ENCODE data around the gene PTPN1. TPM values are rescaled to one million over a fixed set of nuclear protein-coding genes. Genes with fewer than 3 reads are reported as not detected.

Gene PTPN1
- total RNA-seq, 1 experiment from 2014 or later = 30.8 TPM

DNA sequence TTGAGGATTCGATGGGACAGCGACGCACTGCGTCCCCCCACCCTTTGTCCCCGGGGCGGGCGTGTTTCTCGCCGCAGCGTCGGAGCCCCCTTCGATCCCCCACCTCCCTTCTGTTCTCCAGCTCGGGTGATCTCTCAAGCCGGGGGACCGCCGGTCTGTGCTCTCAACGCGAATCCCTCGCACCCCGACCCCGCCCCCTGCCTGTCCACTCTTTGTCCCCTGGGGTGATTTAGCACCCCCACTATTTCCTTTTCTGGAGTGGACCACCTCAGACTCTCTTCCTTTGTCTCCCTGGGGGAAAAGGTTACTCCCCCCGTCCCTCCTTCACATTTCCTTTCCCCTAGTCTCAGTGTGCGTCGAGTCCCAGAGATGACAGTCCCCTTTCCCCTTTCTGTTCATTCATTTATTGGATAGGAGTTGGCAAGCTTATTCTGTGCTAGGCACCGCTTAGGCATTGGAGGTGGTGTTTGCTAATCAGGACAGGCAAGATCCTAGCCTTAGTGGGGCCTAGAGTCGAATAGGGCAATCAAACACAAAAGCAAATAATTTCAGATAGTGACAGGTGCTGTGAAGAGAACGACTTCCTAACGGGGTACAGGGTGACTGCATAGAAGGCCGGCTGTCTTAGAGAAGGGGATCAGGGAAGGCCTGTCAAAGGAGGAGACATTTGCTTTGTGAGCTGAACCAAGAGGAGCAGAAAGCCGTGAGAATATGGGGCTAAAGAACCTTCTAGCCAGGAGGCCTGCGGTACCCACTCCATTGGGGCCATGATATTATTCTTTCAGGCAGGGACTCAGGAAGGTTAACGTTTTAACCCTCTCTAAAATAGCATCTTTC is 741 bp downstream of the PTPN1 start:
- no peak overlapping the region for H3K4ac ChIP-seq (ENCODE audit: low read depth, low read length)
- H3K23me2 ChIP-seq (ENCODE audit: insufficient read length, low read depth, low read length, poor library complexity, severe bottlenecking) = peaks cover 9% of the 10 kb centered on the region
- no peaks in the 10 kb centered on the region for H3K27me3 Mint-ChIP-seq (ENCODE audit: low read depth)
- H3T11ph ChIP-seq (ENCODE audit: low read length) = no peak overlapping the region
- no peak overlapping the region for H2BK5ac ChIP-seq (ENCODE audit: insufficient read length, low read length)
- H3K79me1 ChIP-seq (ENCODE audit: insufficient read depth, low read depth, low read length, poor library complexity, severe bottlenecking) = peaks cover 3% of the 10 kb centered on the region
- H3K14ac ChIP-seq (ENCODE audit: insufficient read depth, low read length) = peak overlapping the region; percentile 82
- WGBS (ENCODE audit: extremely low coverage, insufficient read length, low lambda C conversion rate) = no CpG with 5 or more reads among the region's 32 CpGs
- TF ChIP-seq, protein P1, sequence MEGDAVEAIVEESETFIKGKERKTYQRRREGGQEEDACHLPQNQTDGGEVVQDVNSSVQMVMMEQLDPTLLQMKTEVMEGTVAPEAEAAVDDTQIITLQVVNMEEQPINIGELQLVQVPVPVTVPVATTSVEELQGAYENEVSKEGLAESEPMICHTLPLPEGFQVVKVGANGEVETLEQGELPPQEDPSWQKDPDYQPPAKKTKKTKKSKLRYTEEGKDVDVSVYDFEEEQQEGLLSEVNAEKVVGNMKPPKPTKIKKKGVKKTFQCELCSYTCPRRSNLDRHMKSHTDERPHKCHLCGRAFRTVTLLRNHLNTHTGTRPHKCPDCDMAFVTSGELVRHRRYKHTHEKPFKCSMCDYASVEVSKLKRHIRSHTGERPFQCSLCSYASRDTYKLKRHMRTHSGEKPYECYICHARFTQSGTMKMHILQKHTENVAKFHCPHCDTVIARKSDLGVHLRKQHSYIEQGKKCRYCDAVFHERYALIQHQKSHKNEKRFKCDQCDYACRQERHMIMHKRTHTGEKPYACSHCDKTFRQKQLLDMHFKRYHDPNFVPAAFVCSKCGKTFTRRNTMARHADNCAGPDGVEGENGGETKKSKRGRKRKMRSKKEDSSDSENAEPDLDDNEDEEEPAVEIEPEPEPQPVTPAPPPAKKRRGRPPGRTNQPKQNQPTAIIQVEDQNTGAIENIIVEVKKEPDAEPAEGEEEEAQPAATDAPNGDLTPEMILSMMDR (conservative IDR thresholded peaks at IDR 0.05) = no peak
- peak overlapping the region; percentile 64 for H3K18ac ChIP-seq (ENCODE audit: insufficient read length, low read depth, low read length)
- H2BK20ac ChIP-seq (ENCODE audit: low read depth, low read length, poor library complexity, severe bottlenecking) = no peak overlapping the region
- no peak overlapping the region for H2BK15ac ChIP-seq (ENCODE audit: low read depth, low read length)
- no peak overlapping the region for H4K5ac ChIP-seq (ENCODE audit: insufficient read length, low read depth, low read length)
- H3K56ac ChIP-seq (ENCODE audit: insufficient read length, low read depth, low read length) = no peak overlapping the region
- H3K23ac ChIP-seq (ENCODE audit: insufficient read length, low read depth, low read length) = no peak overlapping the region
- H3K9ac ChIP-seq (ENCODE audit: extremely low read depth, insufficient read length, low read length) = peak overlapping the region; percentile 88
- H3K79me2 ChIP-seq (ENCODE audit: insufficient read depth, low read length) = peaks cover 16% of the 10 kb centered on the region; the same call in 1 of the 2 replicates
- H2AFZ ChIP-seq (ENCODE audit: low read length) = no peak overlapping the region
- no peaks in the 10 kb centered on the region for H3K9me3 Mint-ChIP-seq
- H4K20me1 ChIP-seq (ENCODE audit: control insufficient read depth, insufficient read depth, insufficient read length) = no peaks in the 10 kb centered on the region
- H4K8ac ChIP-seq (replicated peaks; ENCODE audit: insufficient read length, low read depth, low read length) = no peak overlapping the region
- H3K4me1 ChIP-seq (ENCODE audit: insufficient read depth, low read length) = no peaks in the 10 kb centered on the region
- no peaks in the 10 kb centered on the region for H3K9me3 ChIP-seq (ENCODE audit: control insufficient read depth, low read depth, low read length)
- no peak overlapping the region for H3K27ac ChIP-seq (ENCODE audit: insufficient read length, low read depth, low read length)
- no peaks in the 10 kb centered on the region for H3K36me3 Mint-ChIP-seq (ENCODE audit: insufficient read depth in 1 of 3, low read depth in 3 of 3)
- H3K4me3 Mint-ChIP-seq = peak overlapping the region; percentile 88 to 94
- no peak overlapping the region for H2BK120ac ChIP-seq (ENCODE audit: low read depth, low read length, poor library complexity, severe bottlenecking)
- peaks cover 26 to 28% of the 10 kb centered on the region in 2 experiments for H3K4me1 Mint-ChIP-seq
- no peak for DNase-seq
- no peak overlapping the region for H2BK12ac ChIP-seq (ENCODE audit: insufficient read length, low read depth, low read length)
- no peak overlapping the region for H4K91ac ChIP-seq (ENCODE audit: insufficient read length, low read depth, low read length)
- H3K27me3 ChIP-seq (ENCODE audit: insufficient read depth, low read length) = no peaks in the 10 kb centered on the region
- no peak overlapping the region for H2AK5ac ChIP-seq (ENCODE audit: insufficient read length, low read length)
- H3K27ac Mint-ChIP-seq = peak overlapping the region; percentile 52 to 97 (median 81); a peak in 5 of 7 replicates
- H3K4me2 ChIP-seq (ENCODE audit: insufficient read depth, insufficient read length, low read length) = peak overlapping the region; percentile 100
